Measurements from ENCODE around the gene AGL.
"Not testable (repeated sequence)": the region's sequence is repeated elsewhere in the genome, so short reads cannot be mapped to it uniquely, and the experiment has no call there.

GRCh38 chr1:99857041-99857440 lies 6.9 kb downstream of the AGL start:
- not testable (repeated sequence) for TF ChIP-seq CTCF (IDR thresholded peaks at IDR 0.05; ENCODE audit: poor library complexity); EZH2 (IDR thresholded peaks at IDR 0.05; ENCODE audit: borderline replicate concordance)
